Mesenchymal stem cell (in vitro differentiated cells and primary cell): ENCODE results near the gene BTRC.
"Not testable (repeated sequence)": the region's sequence is repeated elsewhere in the genome, so short reads cannot be mapped to it uniquely, and the experiment has no call there.

Experiments
- DNase-seq: peaks from one replicate; pipeline ENCODE4 v3.0.0-alpha.2; 2013
- H2AFZ ChIP-seq: one replicate; pipeline ENCODE4 v1.6.1; 2013; ENCODE audit warnings: low read depth, mild to moderate bottlenecking, control low read depth, inconsistent platforms, low read length, moderate library complexity
- H2AK5ac ChIP-seq: 2 replicates; pipeline ENCODE4 v1.6.1; 2013; ENCODE audit warnings: low read length, moderate library complexity, mild to moderate bottlenecking, inconsistent platforms; ENCODE audit not compliant: severe bottlenecking
- H2BK120ac ChIP-seq: one replicate; pipeline ENCODE4 v1.6.1; 2013; ENCODE audit warnings: low read depth, mild to moderate bottlenecking, inconsistent platforms, low read length, moderate library complexity
- H2BK12ac ChIP-seq, 2 experiments: one replicate each; pipeline ENCODE4 v1.6.1; 2013; ENCODE audit warnings: inconsistent platforms in 2 of 2, low read length in 2 of 2, mild to moderate bottlenecking in 2 of 2, moderate library complexity in 2 of 2, control low read depth in 1 of 2
- H2BK15ac ChIP-seq: one replicate; pipeline ENCODE4 v1.6.1; 2013; ENCODE audit warnings: mild to moderate bottlenecking, low read depth, inconsistent platforms; ENCODE audit not compliant: poor library complexity, severe bottlenecking
- H2BK5ac ChIP-seq: 2 replicates; pipeline ENCODE4 v1.6.1; 2013; ENCODE audit warnings: low read depth, mild to moderate bottlenecking, low read length, control low read depth, inconsistent platforms; ENCODE audit not compliant: poor library complexity, severe bottlenecking
- H3K14ac ChIP-seq, 2 experiments: one replicate each; pipeline ENCODE4 v1.6.1; 2013; ENCODE audit warnings: inconsistent platforms in 2 of 2, low read length in 2 of 2, control low read depth in 1 of 2, mild to moderate bottlenecking in 1 of 2, moderate library complexity in 1 of 2
- H3K18ac ChIP-seq, 2 experiments: one replicate each; pipeline ENCODE4 v1.6.1; 2013; ENCODE audit warnings: inconsistent platforms in 2 of 2, low read length in 2 of 2, control low read depth in 1 of 2, low read depth in 1 of 2, mild to moderate bottlenecking in 1 of 2
- H3K23ac ChIP-seq, 2 experiments: one replicate each; pipeline ENCODE4 v1.6.1; 2013; ENCODE audit warnings: inconsistent platforms in 2 of 2, low read length in 2 of 2, mild to moderate bottlenecking in 2 of 2, moderate library complexity in 2 of 2, control low read depth in 1 of 2
- H3K27ac ChIP-seq: 2 replicates; pipeline ENCODE4 v1.5.1; 2013; ENCODE audit warnings: mild to moderate bottlenecking, moderate library complexity, low read length, control low read depth, inconsistent platforms; ENCODE audit not compliant: poor library complexity, severe bottlenecking
- H3K27me3 ChIP-seq, 2 experiments: 2 replicates each; pipeline versions ENCODE4 v1.6.1 to v1.7.0; 2013; ENCODE audit warnings: low read length in 2 of 2, mild to moderate bottlenecking in 2 of 2, moderate library complexity in 2 of 2, control low read depth in 1 of 2, inconsistent platforms in 1 of 2; ENCODE audit not compliant: control insufficient read depth in 1 of 2, insufficient read depth in 1 of 2
- H3K36me3 ChIP-seq, 2 experiments: 2 replicates each; pipeline versions ENCODE4 v1.6.1 to v1.7.0; 2013; ENCODE audit warnings: low read length in 2 of 2, control low read depth in 1 of 2, inconsistent platforms in 1 of 2, low read depth in 1 of 2, mild to moderate bottlenecking in 1 of 2; ENCODE audit not compliant: insufficient read depth in 2 of 2, control insufficient read depth in 1 of 2
- H3K4ac ChIP-seq, 2 experiments: one replicate each; pipeline ENCODE4 v1.6.1; 2013; ENCODE audit warnings: inconsistent platforms in 2 of 2, low read length in 2 of 2, mild to moderate bottlenecking in 2 of 2, moderate library complexity in 2 of 2, control low read depth in 1 of 2, low read depth in 1 of 2
- H3K4me1 ChIP-seq: 2 replicates; pipeline ENCODE4 v1.6.1; 2013; ENCODE audit warnings: low read depth, low read length, control low read depth; ENCODE audit not compliant: control insufficient read depth, insufficient read depth
- H3K4me2 ChIP-seq: 2 replicates; pipeline ENCODE4 v1.6.1; 2013; ENCODE audit warnings: low read length, mild to moderate bottlenecking, inconsistent platforms; ENCODE audit not compliant: poor library complexity, severe bottlenecking
- H3K4me3 ChIP-seq, 2 experiments: 2 replicates each; pipeline versions ENCODE4 v1.5.1 to v1.7.0; 2013; ENCODE audit warnings: low read length in 2 of 2, mild to moderate bottlenecking in 2 of 2, control low read depth in 1 of 2, low read depth in 1 of 2; ENCODE audit not compliant: insufficient read depth in 1 of 2
- H3K79me1 ChIP-seq: replicated peaks from 2 replicates; pipeline ENCODE4 v1.6.1; 2013; ENCODE audit warnings: mild to moderate bottlenecking, control low read depth, low read length, inconsistent platforms; ENCODE audit not compliant: poor library complexity, severe bottlenecking
- H3K9ac ChIP-seq: 2 replicates; pipeline ENCODE4 v1.7.0; 2013; ENCODE audit warnings: mild to moderate bottlenecking, low read length, moderate library complexity
- H3K9me3 ChIP-seq: 2 replicates; pipeline ENCODE4 v1.7.0; 2013; ENCODE audit warnings: mild to moderate bottlenecking, low read length; ENCODE audit not compliant: control insufficient read depth
- H4K8ac ChIP-seq: one replicate; pipeline ENCODE4 v1.6.1; 2013; ENCODE audit warnings: inconsistent platforms, mild to moderate bottlenecking, low read length, moderate library complexity
- H4K91ac ChIP-seq: one replicate; pipeline ENCODE4 v1.6.1; 2013; ENCODE audit warnings: mild to moderate bottlenecking, low read length, inconsistent platforms
- WGBS: methylation state at CpG from one replicate; pipeline ENCODE4 v1.1.7; 2013; ENCODE audit warnings: mixed read lengths; 5-methylcytosine and 5-hydroxymethylcytosine counted together

The BTRC gene

GRCh38 chr10:101360090-101360489 lies 6.1 kb downstream of the BTRC start:
- not testable (repeated sequence) for H3K36me3 ChIP-seq, H2BK15ac ChIP-seq, H3K4ac ChIP-seq, H3K27ac ChIP-seq, H2BK12ac ChIP-seq, H3K27me3 ChIP-seq, H2AK5ac ChIP-seq, H4K91ac ChIP-seq, H3K9me3 ChIP-seq, H3K4me3 ChIP-seq, DNase-seq, H4K8ac ChIP-seq, H3K4me1 ChIP-seq, H2AFZ ChIP-seq, H3K23ac ChIP-seq, H2BK5ac ChIP-seq, H3K18ac ChIP-seq, H3K9ac ChIP-seq, H3K4me2 ChIP-seq, H3K14ac ChIP-seq, H2BK120ac ChIP-seq
- peaks cover 21% of the 10 kb centered on the region for H3K79me1 ChIP-seq
- WGBS: 93% methylated on average over 7 of the region's 8 CpGs

DNA sequence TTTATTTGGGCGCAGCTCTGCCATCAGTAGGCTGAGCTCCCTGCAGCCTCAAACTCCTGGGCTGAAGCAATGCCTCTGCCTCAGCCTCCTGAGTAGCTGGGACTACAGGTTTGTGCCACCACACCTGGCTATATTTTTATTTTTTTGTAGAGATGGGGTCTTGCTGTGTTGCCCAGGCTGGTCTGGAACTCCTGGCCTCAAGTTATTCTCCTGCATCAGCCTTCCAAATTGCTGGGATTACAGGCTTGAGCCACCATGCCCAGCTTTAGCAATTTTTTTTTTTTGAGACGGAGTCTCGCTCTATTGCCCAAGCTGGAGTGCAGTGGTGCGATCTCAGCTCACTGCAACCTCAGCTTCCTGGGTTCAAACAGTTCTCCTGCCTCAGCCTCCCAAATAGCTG lies 6.9 kb downstream of the BTRC start:
- not testable (repeated sequence) for H3K18ac ChIP-seq, H3K4me3 ChIP-seq, DNase-seq, H3K9ac ChIP-seq, H2AFZ ChIP-seq, H3K36me3 ChIP-seq, H2BK15ac ChIP-seq, H4K91ac ChIP-seq, H3K27me3 ChIP-seq, H3K27ac ChIP-seq, H3K9me3 ChIP-seq, H4K8ac ChIP-seq, H3K23ac ChIP-seq, H3K4ac ChIP-seq, H2BK12ac ChIP-seq, H2AK5ac ChIP-seq, H3K4me1 ChIP-seq, H2BK120ac ChIP-seq, H3K4me2 ChIP-seq, H3K14ac ChIP-seq, H2BK5ac ChIP-seq
- WGBS: 97% methylated on average over 4 of the region's 4 CpGs
- peaks cover 22% of the 10 kb centered on the region for H3K79me1 ChIP-seq

GRCh38 chr10:101363850-101364400 lies 10.0 kb downstream of the BTRC start:
- Histone ChIP-seq H3K4me1 (peaks cover 4% of the 10 kb centered on the region), H3K27ac (no peak overlapping the region), H3K4ac (no peak overlapping the region), H3K14ac (no peak overlapping the region), H2BK120ac (no peak overlapping the region), H4K91ac (no peak overlapping the region), H2BK15ac (no peak overlapping the region), H2BK12ac (no peak overlapping the region), H4K8ac (no peak overlapping the region), H3K36me3 (peaks cover 7 to 8% of the 10 kb centered on the region in 2 experiments), H3K9ac (no peak overlapping the region), H2BK5ac (no peak overlapping the region), H3K4me2 (no peak overlapping the region), H3K18ac (no peak overlapping the region), H3K79me1 (peaks cover 19% of the 10 kb centered on the region), H3K27me3 (no peaks in the 10 kb centered on the region), H3K23ac (no peak overlapping the region), H3K4me3 (no peak overlapping the region), H2AK5ac (no peak overlapping the region), H2AFZ (no peak overlapping the region), H3K9me3 (no peaks in the 10 kb centered on the region)
- peak; percentile 13 for DNase-seq
- 100% methylated on average over 1 of the region's 2 CpGs for WGBS

GRCh38 chr10:101364721-101365120 lies 10.8 kb downstream of the BTRC start:
- H3K18ac ChIP-seq: no peak overlapping the region
- peaks cover 7 to 9% of the 10 kb centered on the region in 2 experiments for H3K36me3 ChIP-seq
- H3K4me2 ChIP-seq: no peak overlapping the region
- H2AK5ac ChIP-seq: no peak overlapping the region
- H2BK5ac ChIP-seq: no peak overlapping the region
- no peak overlapping the region for H3K27ac ChIP-seq
- no peak overlapping the region for H3K23ac ChIP-seq
- H3K9me3 ChIP-seq: no peaks in the 10 kb centered on the region
- no peak overlapping the region for H4K91ac ChIP-seq
- H2AFZ ChIP-seq: no peak overlapping the region
- peaks cover 4% of the 10 kb centered on the region for H3K4me1 ChIP-seq
- peaks cover 17% of the 10 kb centered on the region for H3K79me1 ChIP-seq
- H3K14ac ChIP-seq: no peak overlapping the region
- H2BK120ac ChIP-seq: no peak overlapping the region
- no peak overlapping the region for H3K4me3 ChIP-seq
- H3K9ac ChIP-seq: no peak overlapping the region
- no peak overlapping the region for H2BK12ac ChIP-seq
- no peak for DNase-seq
- no peak overlapping the region for H2BK15ac ChIP-seq
- no peak overlapping the region for H4K8ac ChIP-seq
- H3K4ac ChIP-seq: no peak overlapping the region
- no peaks in the 10 kb centered on the region for H3K27me3 ChIP-seq
- WGBS: 100% methylated on average over 1 of the region's 7 CpGs
